Naive B cell (primary cell): ENCODE data around the gene GRM5. TPM values are rescaled to one million over a fixed set of nuclear protein-coding genes. Genes with fewer than 3 reads are reported as not detected.

ENCODE experiments used
- ATAC-seq, 2 donors: fragments of 150-1000 bp; cut with Tn5 transposase; 2 replicates each; pipeline ENCODE4 v1.10.0; 2021; ENCODE audit warnings: low read depth in 2 of 2, mild to moderate bottlenecking in 2 of 2, moderate library complexity in 2 of 2
- DNase-seq: peaks from one replicate; pipeline ENCODE4 v3.0.0; 2022
- H3K27ac Mint-ChIP-seq, 6 donors: one replicate each; pipeline ENCODE4 v1.8.0; 2020 to 2022; ENCODE audit warnings: mild to moderate bottlenecking in 6 of 6, mixed read lengths in 6 of 6, moderate library complexity in 5 of 6, inconsistent platforms in 2 of 6
- H3K27me3 Mint-ChIP-seq, 3 donors: one replicate each; pipeline ENCODE4 v1.8.0; 2021 to 2022; ENCODE audit warnings: mixed read lengths in 3 of 3, mild to moderate bottlenecking in 1 of 3
- H3K36me3 Mint-ChIP-seq, 2 donors: one replicate each; pipeline ENCODE4 v1.8.0; 2020 to 2022; ENCODE audit warnings: mixed read lengths in 2 of 2, inconsistent platforms in 1 of 2, mild to moderate bottlenecking in 1 of 2
- H3K4me1 Mint-ChIP-seq, 3 donors: one replicate each; pipeline ENCODE4 v1.8.0; 2020 to 2022; ENCODE audit warnings: mixed read lengths in 3 of 3, inconsistent platforms in 1 of 3, mild to moderate bottlenecking in 1 of 3, moderate library complexity in 1 of 3
- H3K4me3 Mint-ChIP-seq, 8 donors: one replicate each; pipeline ENCODE4 v1.8.0; 2020 to 2022; ENCODE audit warnings: mild to moderate bottlenecking in 8 of 8, mixed read lengths in 8 of 8, moderate library complexity in 8 of 8, inconsistent platforms in 2 of 8
- H3K9me3 Mint-ChIP-seq, 7 donors: one replicate each; pipeline ENCODE4 v1.8.0; 2020 to 2022; ENCODE audit warnings: mixed read lengths in 7 of 7, mild to moderate bottlenecking in 5 of 7, inconsistent platforms in 2 of 7, moderate library complexity in 1 of 7
- polyA plus RNA-seq, 6 donors: library from polyadenylated mRNA; unstranded; fragments of 300-500 nt; fragmentation: Illumina TruSeq; gene quantifications; one replicate each; pipeline ENCODE4 v1.2.3, GENCODE V29; 2021; ENCODE audit warnings: low read depth in 6 of 6

GRM5 gene
- polyA plus RNA-seq, 6 donors from 2014 or later, result not detected

DNA sequence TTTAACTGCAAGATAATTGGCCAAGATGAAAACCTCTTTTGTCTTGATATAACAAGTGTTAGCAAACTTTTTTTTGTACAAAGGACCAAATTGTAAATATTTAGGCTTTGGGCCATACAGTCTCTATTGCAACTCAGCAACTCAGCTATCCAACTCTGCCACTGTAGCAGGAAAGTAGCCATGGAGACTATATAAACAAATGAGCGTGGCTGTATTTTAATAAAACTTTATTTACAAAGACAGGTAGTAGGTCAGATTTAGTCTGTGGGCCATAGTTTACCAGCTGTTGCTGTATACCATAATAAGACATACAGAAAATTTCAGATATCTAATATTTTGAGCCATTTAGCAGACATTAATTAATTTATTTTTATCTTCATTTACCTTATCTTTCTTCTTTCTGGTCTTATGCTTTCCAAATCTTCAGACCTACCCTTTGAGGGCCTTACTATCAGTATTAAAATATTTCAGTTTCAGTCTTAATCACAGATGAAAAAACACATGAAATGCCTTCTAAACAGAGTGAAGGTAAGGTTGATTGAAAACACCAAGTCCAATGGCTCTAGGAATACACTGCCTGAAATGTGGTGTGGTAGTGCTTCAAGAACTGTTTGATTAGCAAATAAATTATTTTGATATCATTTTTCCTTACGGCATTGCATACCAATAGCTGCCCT is 471.4 kb downstream of the GRM5 start:
- Mint-ChIP-seq H3K27ac (no peak overlapping the region), H3K36me3 (no peaks in the 10 kb centered on the region), H3K4me3 (no peak overlapping the region), H3K9me3 (peaks cover 0 to 2% (median 0%) of the 10 kb centered on the region in 7 donors), H3K27me3 (no peaks in the 10 kb centered on the region), H3K4me1 (no peaks in the 10 kb centered on the region)
- no peak for DNase-seq
- ATAC-seq, result no peak

DNA sequence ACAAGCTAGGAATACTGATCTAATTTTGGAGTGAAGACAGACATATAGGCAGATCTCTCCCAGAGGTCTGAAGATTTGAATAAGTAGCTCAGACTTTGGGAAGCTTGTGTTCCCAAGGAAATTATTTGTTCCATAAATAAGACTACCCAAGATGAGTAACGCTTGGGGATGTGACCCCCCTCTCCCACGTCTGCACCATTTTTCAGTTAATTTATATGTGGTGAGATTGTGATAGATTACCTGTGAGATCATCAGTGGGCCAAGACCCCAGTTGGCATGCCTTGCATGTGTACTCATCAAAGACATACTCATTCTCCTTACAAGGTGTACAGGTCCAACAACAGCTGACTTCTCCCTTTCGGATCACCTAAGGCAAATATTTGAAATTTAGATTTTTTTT is 475.4 kb downstream of the GRM5 start:
- DNase-seq (no peak), ATAC-seq (no peak)
- no peak overlapping the region for H3K27ac Mint-ChIP-seq
- no peaks in the 10 kb centered on the region for H3K4me1 Mint-ChIP-seq
- no peaks in the 10 kb centered on the region for H3K27me3 Mint-ChIP-seq
- H3K4me3 Mint-ChIP-seq, result no peak overlapping the region
- peaks cover 0 to 2% (median 0%) of the 10 kb centered on the region in 7 donors for H3K9me3 Mint-ChIP-seq
- no peaks in the 10 kb centered on the region for H3K36me3 Mint-ChIP-seq

DNA sequence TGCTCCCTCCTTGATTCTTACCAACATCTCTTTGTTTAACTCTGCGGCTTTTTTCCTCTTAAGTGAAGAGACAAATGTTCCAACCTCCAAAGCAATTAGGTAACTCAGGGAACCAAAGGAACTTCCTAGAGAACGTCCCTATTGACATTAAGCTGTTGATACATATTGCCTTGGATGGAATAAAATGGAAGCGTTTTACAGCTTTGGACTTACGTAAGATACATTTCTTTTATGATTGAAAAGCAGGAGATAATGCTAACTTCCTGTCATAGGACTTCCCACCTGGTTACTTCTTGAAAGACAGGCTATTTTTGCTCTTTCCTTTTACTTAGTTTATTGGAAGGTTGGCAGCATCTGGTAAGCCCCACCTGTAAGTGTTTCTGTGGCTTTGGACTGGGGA is 482.5 kb downstream of the GRM5 start:
- Mint-ChIP-seq H3K4me1 (no peaks in the 10 kb centered on the region), H3K36me3 (no peaks in the 10 kb centered on the region), H3K27ac (no peak overlapping the region)

DNA sequence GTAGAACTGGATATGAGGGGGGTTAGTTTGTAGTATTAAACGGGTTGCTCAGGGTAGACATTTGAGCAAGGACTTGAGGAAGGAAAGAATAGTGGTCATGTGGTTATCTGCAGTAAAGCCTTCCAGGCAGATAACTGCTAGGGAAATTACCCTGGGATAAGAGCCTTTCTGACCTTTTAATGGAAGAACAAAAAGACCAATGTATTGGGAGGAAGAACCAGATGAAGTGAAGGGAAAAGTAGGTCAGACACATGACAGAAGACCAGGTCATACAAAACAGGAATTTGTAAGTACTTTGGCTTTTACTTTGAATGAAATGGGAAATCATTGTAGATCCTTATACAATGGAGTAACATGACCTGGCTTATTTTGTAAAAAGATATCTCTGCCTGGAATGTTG is 486.3 kb downstream of the GRM5 start:
- no peak overlapping the region for H3K4me3 Mint-ChIP-seq
- H3K4me1 Mint-ChIP-seq, result no peaks in the 10 kb centered on the region
- H3K9me3 Mint-ChIP-seq, result peaks cover 0 to 3% (median 0%) of the 10 kb centered on the region in 7 donors
- H3K27me3 Mint-ChIP-seq, result peaks cover 4 to 9% (median 7%) of the 10 kb centered on the region in 3 donors
- H3K36me3 Mint-ChIP-seq, result no peaks in the 10 kb centered on the region
- ATAC-seq, result no peak
- no peak for DNase-seq
- H3K27ac Mint-ChIP-seq, result no peak overlapping the region

More for the DNA sequence above, 482.5 kb downstream of the GRM5 start:
- Mint-ChIP-seq H3K9me3 (peaks cover 0 to 3% (median 0%) of the 10 kb centered on the region in 7 donors), H3K4me3 (no peak overlapping the region), H3K27me3 (peaks cover 0 to 9% (median 7%) of the 10 kb centered on the region in 3 donors)
- DNase-seq (no peak), ATAC-seq (no peak)

DNA sequence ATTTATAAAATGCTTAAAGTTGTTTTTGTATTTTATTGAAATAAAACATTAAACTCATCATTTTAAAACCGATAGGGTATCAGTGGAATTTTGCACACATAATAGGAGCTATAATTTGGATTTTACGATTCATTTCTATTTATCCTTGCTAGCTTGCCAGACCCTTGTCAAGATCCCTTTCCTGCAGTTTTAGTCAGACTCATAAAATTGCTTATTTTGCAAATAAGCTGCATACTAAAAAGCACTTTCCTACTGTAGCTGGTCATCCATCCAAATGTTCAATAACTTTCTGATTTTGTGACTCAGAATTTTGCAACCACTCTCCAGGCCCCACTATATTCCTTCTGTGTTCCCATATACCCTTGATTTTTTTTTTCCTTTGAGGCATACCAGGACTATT is 489.0 kb downstream of the GRM5 start:
- ATAC-seq, result no peak
- H3K27ac Mint-ChIP-seq, result no peak overlapping the region
- H3K36me3 Mint-ChIP-seq, result no peaks in the 10 kb centered on the region
- no peaks in the 10 kb centered on the region for H3K4me1 Mint-ChIP-seq
- no peak for DNase-seq
- peaks cover 4 to 9% (median 7%) of the 10 kb centered on the region in 3 donors for H3K27me3 Mint-ChIP-seq
- H3K4me3 Mint-ChIP-seq, result no peak overlapping the region
- H3K9me3 Mint-ChIP-seq, result peaks cover 0 to 3% (median 0%) of the 10 kb centered on the region in 7 donors

DNA sequence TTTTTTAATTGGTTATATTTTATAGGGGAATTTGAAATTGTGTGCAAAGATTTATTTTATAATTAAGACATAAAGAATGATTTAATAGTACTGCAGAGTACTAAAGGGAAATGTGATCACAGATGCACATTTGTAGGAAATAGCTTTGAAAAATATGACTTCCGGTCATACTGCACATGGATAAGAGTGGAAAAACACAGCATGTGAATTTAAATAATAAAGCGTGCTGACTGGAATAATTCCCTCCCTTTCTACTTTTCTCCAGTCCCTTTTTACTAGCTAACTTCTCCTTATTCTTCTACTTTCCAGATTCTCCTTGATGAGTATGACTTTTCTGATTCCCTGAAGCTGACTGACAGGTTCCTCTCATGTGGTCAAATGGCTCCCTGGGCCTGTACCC is 489.9 kb downstream of the GRM5 start:
- ATAC-seq (no peak), DNase-seq (no peak)
- Mint-ChIP-seq H3K4me1 (no peaks in the 10 kb centered on the region), H3K36me3 (no peaks in the 10 kb centered on the region), H3K4me3 (no peak overlapping the region), H3K27ac (no peak overlapping the region), H3K27me3 (peaks cover 4 to 9% (median 7%) of the 10 kb centered on the region in 3 donors), H3K9me3 (peaks cover 0 to 3% (median 0%) of the 10 kb centered on the region in 7 donors)

DNA sequence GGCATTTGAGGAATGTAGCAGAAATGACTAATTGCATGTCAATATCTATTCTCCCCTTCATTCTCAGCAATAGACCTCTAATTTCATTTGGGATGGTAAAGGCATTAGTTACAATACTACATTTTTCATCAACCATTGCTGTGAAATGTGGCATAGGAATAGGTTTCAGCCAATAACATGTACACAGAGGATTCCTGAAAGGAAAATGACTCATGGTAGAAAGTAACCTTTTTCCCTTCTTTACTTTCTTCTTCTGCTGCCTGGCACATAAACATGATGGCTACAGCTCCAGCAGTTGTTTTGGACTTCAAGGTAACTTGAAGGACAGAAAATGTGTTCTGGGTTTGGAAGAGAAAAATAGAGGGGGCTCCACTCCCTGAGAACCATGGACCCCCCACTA is 496.4 kb downstream of the GRM5 start:
- H3K4me3 Mint-ChIP-seq, result no peak overlapping the region
- no peaks in the 10 kb centered on the region for H3K4me1 Mint-ChIP-seq
- DNase-seq (no peak), ATAC-seq (no peak)
- no peaks in the 10 kb centered on the region for H3K36me3 Mint-ChIP-seq
- H3K27me3 Mint-ChIP-seq, result no peaks in the 10 kb centered on the region
- no peak overlapping the region for H3K27ac Mint-ChIP-seq
- no peaks in the 10 kb centered on the region for H3K9me3 Mint-ChIP-seq

DNA sequence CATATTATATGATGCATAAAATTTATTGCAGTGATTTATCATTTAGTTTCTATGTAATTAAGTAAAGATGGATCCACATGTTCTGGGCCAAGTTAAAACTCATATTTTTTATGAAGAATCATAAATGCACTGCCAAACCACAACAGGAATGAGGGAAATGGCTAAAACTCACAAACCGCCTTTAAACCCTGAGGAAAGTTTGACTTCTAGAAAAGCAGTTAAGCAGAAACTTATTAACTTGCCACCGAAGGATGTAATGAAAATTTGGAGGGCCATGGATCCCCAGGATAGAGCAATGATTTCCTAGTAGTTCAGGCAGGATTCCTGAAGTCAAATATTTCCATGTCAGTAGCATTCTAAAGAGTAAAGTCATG is 510.0 kb downstream of the GRM5 start:
- peaks cover 0 to 3% (median 0%) of the 10 kb centered on the region in 3 donors for H3K27me3 Mint-ChIP-seq

DNA sequence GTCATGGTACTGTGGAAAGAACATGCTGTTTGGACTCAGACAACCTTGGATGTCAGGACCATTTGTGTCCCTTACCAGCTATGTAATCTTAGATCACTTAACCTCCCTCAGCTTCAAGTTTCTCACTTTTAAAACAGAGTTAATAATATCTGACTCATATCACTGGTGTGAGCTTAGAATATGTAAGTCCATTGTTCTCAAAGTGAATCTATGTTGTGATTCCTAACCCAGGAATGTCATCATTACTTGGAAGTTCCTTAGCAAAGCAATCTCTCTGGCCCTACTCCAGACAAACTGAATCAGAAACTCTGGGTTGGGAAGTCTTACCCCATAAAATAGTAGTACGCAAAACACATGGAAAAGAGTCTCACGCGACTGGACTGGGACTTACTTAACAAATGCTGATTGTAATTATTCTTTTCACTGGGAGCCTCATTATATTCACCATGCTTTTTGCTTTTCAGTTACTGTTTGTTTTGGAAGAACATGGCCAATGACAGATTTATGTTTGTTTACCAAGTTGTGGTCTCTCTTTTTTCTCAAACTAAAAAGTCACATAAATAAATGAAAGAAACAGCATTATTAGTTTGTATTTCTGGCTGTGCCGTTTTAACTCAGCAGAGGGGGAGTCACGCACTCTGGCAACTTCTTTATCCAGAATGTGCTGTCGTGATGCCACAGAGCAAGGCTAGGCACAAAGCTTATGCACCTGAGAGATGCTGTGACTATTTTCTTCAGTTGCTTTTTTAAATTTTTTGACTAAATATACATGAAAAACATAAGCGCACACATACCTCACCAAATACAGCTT is 510.6 kb downstream of the GRM5 start:
- peaks cover 0 to 1% (median 0%) of the 10 kb centered on the region in 7 donors for H3K9me3 Mint-ChIP-seq
- H3K4me1 Mint-ChIP-seq, result no peaks in the 10 kb centered on the region
- H3K36me3 Mint-ChIP-seq, result no peaks in the 10 kb centered on the region
- H3K27ac Mint-ChIP-seq, result no peak overlapping the region
- H3K4me3 Mint-ChIP-seq, result no peak overlapping the region
- H3K27me3 Mint-ChIP-seq, result peaks cover 0 to 3% (median 0%) of the 10 kb centered on the region in 3 donors
- DNase-seq (no peak), ATAC-seq (no peak)

More for the DNA sequence above, 510.0 kb downstream of the GRM5 start:
- peaks cover 0 to 1% (median 0%) of the 10 kb centered on the region in 7 donors for H3K9me3 Mint-ChIP-seq
- no peak for ATAC-seq
- H3K4me3 Mint-ChIP-seq, result no peak overlapping the region
- H3K4me1 Mint-ChIP-seq, result no peaks in the 10 kb centered on the region
- no peaks in the 10 kb centered on the region for H3K36me3 Mint-ChIP-seq
- DNase-seq, result no peak
- H3K27ac Mint-ChIP-seq, result no peak overlapping the region

DNA sequence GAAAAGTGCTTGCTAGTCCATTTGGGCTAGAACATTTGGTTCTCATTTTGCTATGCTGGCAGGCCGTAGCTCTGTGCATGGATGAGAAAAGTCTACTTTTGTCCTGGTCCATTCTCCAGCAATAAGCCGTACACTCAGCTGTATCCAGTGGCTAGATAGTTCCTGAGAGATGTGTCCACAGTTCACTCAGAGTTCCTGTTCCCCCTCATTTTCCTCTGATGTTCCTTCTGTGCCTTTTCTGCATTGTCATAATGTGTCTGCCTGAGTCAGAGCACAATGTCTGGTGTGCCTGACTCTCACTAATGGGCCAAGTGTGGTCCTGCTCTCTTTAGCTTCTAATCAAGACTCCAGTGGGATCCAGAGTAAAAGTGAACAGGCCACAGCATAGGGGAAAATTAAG is 512.6 kb downstream of the GRM5 start:
- Mint-ChIP-seq H3K27me3 (peaks cover 0 to 7% (median 0%) of the 10 kb centered on the region in 3 donors), H3K4me3 (no peak overlapping the region), H3K36me3 (no peaks in the 10 kb centered on the region), H3K4me1 (no peaks in the 10 kb centered on the region), H3K9me3 (peaks cover 0 to 1% (median 0%) of the 10 kb centered on the region in 7 donors), H3K27ac (no peak overlapping the region)
- DNase-seq (no peak), ATAC-seq (no peak)

DNA sequence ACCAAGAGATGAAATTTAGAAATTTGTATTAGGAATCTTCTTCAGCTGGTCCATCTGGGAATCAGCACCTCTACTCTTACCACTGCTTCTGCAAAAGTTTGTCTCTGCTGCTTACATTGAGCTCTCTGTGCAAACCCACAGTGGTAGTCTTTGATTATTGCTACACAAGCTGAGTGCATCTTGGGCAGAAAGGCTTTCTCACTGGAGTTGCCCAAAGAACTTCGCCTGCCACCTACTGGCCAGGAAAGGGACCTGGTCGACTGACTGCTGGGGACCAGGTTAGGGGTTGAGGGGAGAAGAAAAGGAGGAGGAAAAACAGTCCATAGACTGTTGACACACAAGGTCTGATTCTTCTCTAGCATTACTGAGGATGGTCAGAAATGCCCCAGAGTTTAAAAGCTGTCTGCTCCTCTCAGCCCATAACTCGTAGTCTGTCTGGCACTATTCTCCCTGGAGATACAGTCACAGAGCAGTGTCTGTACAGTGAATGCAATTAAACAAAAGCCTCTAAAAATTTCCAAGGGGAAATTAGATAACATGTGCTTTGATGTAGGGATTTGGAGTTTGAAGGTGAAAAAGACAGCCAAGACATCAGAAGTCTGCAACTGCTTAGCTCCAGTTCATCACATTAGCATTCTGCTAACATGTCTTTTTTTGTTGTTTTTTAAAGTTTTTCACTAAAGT is 513.3 kb downstream of the GRM5 start:
- Mint-ChIP-seq H3K4me3 (no peak overlapping the region), H3K36me3 (no peaks in the 10 kb centered on the region), H3K27ac (no peak overlapping the region), H3K9me3 (no peaks in the 10 kb centered on the region), H3K4me1 (no peaks in the 10 kb centered on the region), H3K27me3 (peaks cover 0 to 7% (median 0%) of the 10 kb centered on the region in 3 donors)
- peak in 1 of 2 donors; percentile 23 for ATAC-seq
- DNase-seq, result no peak

DNA sequence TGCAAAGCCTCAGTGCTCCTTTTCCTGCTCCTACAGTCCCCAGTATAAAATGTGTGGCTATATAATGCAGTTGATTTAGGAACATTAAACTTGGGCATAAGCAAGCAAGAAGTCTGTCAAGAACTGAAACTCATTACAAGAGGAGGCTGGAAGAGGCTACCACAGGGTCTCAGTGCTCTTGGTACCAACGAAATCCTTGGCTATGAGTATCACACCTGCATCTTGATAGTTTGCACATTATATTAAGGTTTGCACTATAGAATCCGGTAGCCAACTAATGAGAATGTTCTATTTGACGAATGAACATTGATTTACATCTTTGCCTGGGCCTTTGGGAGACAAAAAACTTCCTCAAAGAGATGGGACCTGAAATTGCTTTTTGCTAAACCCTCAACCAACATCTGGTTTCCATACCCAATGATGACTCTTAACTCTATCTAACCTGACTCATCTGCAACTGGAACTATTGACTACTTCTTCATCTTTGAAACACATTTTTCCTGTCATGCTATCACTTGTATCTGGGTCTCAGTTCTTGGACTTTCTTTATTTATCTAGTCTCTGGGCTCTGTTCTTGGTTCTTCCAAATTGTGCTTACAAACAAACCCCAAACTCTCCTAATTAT is 521.0 kb downstream of the GRM5 start:
- H3K9me3 Mint-ChIP-seq, result no peaks in the 10 kb centered on the region
- no peaks in the 10 kb centered on the region for H3K4me1 Mint-ChIP-seq
- H3K36me3 Mint-ChIP-seq, result no peaks in the 10 kb centered on the region
- H3K4me3 Mint-ChIP-seq, result no peak overlapping the region
- ATAC-seq (no peak), DNase-seq (no peak)
- peaks cover 0 to 7% (median 5%) of the 10 kb centered on the region in 3 donors for H3K27me3 Mint-ChIP-seq
- peak overlapping the region in 1 of 6 donors; percentile 7 for H3K27ac Mint-ChIP-seq

DNA sequence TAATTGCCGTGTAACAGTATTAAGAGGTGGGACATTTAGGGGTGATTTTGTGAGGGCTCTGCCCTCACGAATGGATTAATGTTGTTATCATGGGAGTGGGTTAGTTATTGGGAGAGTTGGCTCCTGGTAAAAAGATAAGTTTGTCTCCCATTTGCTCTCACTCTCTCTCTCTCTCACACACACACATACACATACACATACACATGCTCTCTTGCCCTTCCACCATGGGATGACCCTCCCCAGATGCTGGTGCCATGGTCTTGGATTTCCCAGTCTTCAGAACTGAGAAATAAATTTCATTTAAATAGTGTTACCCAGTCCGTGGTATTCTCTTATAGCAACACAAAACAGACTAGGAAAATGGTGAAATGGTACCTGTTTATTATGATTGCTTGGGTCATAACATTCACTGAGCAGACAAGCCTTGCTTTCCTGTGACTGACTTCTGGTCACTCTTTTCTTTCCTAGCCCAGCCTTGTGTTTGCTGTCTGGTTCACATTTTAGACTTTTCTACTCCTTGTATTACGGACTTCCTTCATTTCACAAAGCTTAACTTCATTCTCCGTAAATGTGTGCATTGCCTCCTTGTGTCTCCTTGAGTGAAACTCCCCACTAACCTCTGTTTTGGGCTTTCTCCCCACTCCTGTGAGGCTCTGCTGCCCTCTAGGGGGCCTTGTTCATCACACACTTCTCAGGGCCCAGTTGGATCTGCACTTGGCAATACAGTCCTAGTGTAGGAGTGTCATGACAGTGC is 521.7 kb downstream of the GRM5 start:
- no peaks in the 10 kb centered on the region for H3K9me3 Mint-ChIP-seq
- ATAC-seq (peak; percentile 48 to 65), DNase-seq (peak; percentile 41)
- H3K27ac Mint-ChIP-seq, result peak overlapping the region in 2 of 6 donors; percentile 7 to 95
- H3K36me3 Mint-ChIP-seq, result no peaks in the 10 kb centered on the region
- H3K27me3 Mint-ChIP-seq, result peaks cover 0 to 5% (median 3%) of the 10 kb centered on the region in 3 donors
- H3K4me1 Mint-ChIP-seq, result no peaks in the 10 kb centered on the region
- H3K4me3 Mint-ChIP-seq, result no peak overlapping the region
